CD4-positive, CD25-positive, alpha-beta regulatory T cell (primary cell): ENCODE data around the gene ASPSCR1. TPM values are rescaled to one million over a fixed set of nuclear protein-coding genes. Genes with fewer than 3 reads are reported as not detected.
"Not testable (repeated sequence)": the region's sequence is repeated elsewhere in the genome, so short reads cannot be mapped to it uniquely, and the experiment has no call there.

ENCODE experiments used
- ATAC-seq, 2 donors: fragments of 150-1000 bp; cut with Tn5 transposase; one replicate each; pipeline ENCODE4 v1.10.0; 2021; ENCODE audit warnings: low read depth in 2 of 2, moderate number of reproducible peaks in 2 of 2, moderate library complexity in 1 of 2
- DNase-seq, 3 donors: peaks; one replicate each; pipeline versions ENCODE4 v3.0.0 to v3.0.0-alpha.2; 2012 to 2022; ENCODE audit warnings: mixed read lengths in 1 of 3
- H3K27ac ChIP-seq: one replicate; pipeline ENCODE4 v1.7.0; 2013; ENCODE audit warnings: mild to moderate bottlenecking, low read length; ENCODE audit not compliant: insufficient read depth, poor library complexity, severe bottlenecking
- H3K27me3 ChIP-seq: one replicate; pipeline ENCODE4 v1.7.0; 2013; ENCODE audit warnings: low read length; ENCODE audit not compliant: control insufficient read depth, insufficient read depth
- H3K36me3 ChIP-seq: one replicate; pipeline ENCODE4 v1.7.0; 2013; ENCODE audit warnings: mild to moderate bottlenecking, low read length, moderate library complexity; ENCODE audit not compliant: control insufficient read depth, insufficient read depth
- H3K4me1 ChIP-seq: 2 replicates; pipeline ENCODE4 v1.7.0; 2013; ENCODE audit warnings: mild to moderate bottlenecking, low read length; ENCODE audit not compliant: insufficient read depth, control insufficient read depth, poor library complexity, severe bottlenecking
- H3K4me3 ChIP-seq: one replicate; pipeline ENCODE4 v1.7.0; 2013; ENCODE audit warnings: low read depth, mild to moderate bottlenecking, low read length, moderate library complexity
- H3K9me3 ChIP-seq, 2 experiments: 1 replicate in 1 of 2; 2 replicates in 1 of 2; pipeline ENCODE4 v1.7.0; 2013; ENCODE audit warnings: low read length in 2 of 2, mild to moderate bottlenecking in 1 of 2, moderate library complexity in 1 of 2; ENCODE audit not compliant: control insufficient read depth in 2 of 2
- H3K27ac Mint-ChIP-seq, 3 donors: one replicate each; pipeline ENCODE4 v1.8.0; 2020 to 2022; ENCODE audit warnings: mild to moderate bottlenecking in 3 of 3, mixed read lengths in 3 of 3, moderate library complexity in 2 of 3
- H3K27me3 Mint-ChIP-seq: one replicate; pipeline ENCODE4 v1.8.0; 2022; ENCODE audit warnings: mild to moderate bottlenecking, mixed read lengths
- H3K36me3 Mint-ChIP-seq: one replicate; pipeline ENCODE4 v1.8.0; 2020; ENCODE audit warnings: mixed read lengths
- H3K4me1 Mint-ChIP-seq, 4 donors: one replicate each; pipeline ENCODE4 v1.8.0; 2020 to 2022; ENCODE audit warnings: mixed read lengths in 4 of 4, mild to moderate bottlenecking in 1 of 4
- H3K4me3 Mint-ChIP-seq, 4 donors: one replicate each; pipeline ENCODE4 v1.8.0; 2020 to 2022; ENCODE audit warnings: mild to moderate bottlenecking in 4 of 4, mixed read lengths in 4 of 4, moderate library complexity in 3 of 4
- H3K9me3 Mint-ChIP-seq, 7 donors: one replicate each; pipeline ENCODE4 v1.8.0; 2020 to 2022; ENCODE audit warnings: mixed read lengths in 7 of 7, mild to moderate bottlenecking in 3 of 7, moderate library complexity in 2 of 7
- polyA plus RNA-seq, 4 donors: library from polyadenylated mRNA; unstranded; fragments of 300-500 nt; fragmentation: Illumina TruSeq; gene quantifications; one replicate each; pipeline ENCODE4 v1.2.3, GENCODE V29; 2021
- total RNA-seq: library from RNA; stranded (reverse); gene quantifications from one replicate; pipeline ENCODE4 v1.2.3, GENCODE V29; 2022

Gene ASPSCR1
- total and polyA plus RNA-seq, 5 donors from 2014 or later = 25.2 to 41.4 (median 29.1) TPM

DNA sequence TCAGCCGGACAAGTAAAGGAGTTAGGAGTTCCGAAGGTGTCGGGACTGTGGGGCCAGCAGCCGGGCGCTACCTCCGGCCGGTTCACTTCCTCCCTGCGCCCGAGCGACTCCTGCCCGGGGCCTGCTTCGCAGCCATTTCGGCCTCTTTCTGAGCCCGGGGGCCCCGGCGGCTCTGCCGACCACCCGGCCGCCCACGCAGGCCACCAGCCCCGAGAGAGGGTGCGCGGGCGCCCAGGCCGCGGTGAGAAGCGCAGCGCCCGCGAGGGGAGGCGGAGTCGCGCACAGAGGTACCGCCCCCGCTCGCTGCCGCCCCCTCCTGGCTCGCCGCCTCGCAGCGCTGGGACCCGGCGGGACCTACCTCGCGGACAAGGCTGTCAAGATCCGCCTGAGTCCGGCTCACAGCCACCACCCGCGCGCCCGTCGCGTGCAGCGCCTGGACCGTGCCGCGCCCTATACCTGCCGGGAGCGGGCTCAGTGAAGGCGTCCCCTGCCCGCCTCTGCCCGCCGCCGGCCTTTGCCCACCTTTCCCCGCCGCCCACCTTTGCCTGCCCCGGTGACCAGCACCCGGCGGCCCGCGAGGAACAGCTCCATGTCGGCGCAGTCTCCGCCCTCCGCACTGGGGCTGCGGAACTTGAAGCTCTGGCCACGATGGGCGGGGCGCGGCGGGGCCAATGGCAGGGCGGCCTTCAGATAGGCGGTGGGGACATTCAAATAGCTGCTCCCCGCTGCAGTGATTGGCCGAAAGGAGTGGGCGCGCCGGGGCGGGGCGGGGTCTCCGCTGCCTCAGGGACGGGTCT lies 59.9 kb downstream of the ASPSCR1 start, which contains the start of gene DCXR:
DCXR (minus strand) TSS at position 606 of the 797 bp plus-strand sequence; CDS start at position 591, 15 bp downstream.
- H3K9me3 Mint-ChIP-seq = no peaks in the 10 kb centered on the region
- H3K27me3 ChIP-seq = no peaks in the 10 kb centered on the region
- H3K27ac Mint-ChIP-seq = peak within 1 kb of the TSS; percentile 64 to 91 (median 87)
- DNase-seq = peak; percentile 94 to 98 (median 96)
- H3K36me3 Mint-ChIP-seq = peaks cover 5% of the 10 kb centered on the region
- no peaks in the 10 kb centered on the region for H3K36me3 ChIP-seq
- no peaks in the 10 kb centered on the region for H3K9me3 ChIP-seq
- peaks cover 23% of the 10 kb centered on the region for H3K4me1 ChIP-seq
- peak within 1 kb of the TSS; percentile 84 to 95 (median 91) for H3K4me3 Mint-ChIP-seq
- peak within 1 kb of the TSS; percentile 78 for H3K4me3 ChIP-seq
- H3K27ac ChIP-seq = peak within 1 kb of the TSS; percentile 86
- peaks cover 5 to 30% (median 13%) of the 10 kb centered on the region in 4 donors for H3K4me1 Mint-ChIP-seq
- ATAC-seq = peak; percentile 92 to 94
- H3K27me3 Mint-ChIP-seq = no peaks in the 10 kb centered on the region

DNA sequence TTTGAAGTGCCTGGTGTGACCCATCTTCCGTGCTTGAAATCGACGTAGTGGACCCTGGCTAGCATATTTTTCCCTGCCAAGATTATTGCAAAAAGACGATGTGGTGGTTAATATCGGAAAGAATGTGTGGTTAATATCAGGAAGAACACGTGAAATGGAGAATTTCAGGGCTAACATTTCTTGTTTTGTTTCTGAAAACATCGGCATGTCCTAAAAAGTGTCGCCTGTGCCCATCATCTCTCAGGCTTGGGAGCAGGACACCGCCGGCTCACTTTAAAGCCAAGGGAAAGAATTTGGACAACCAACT lies 60.4 kb downstream of the ASPSCR1 start:
- H3K4me3 ChIP-seq = peak overlapping the region; percentile 78
- DNase-seq (no peak), ATAC-seq (no peak)
- no peaks in the 10 kb centered on the region for H3K27me3 Mint-ChIP-seq
- no peaks in the 10 kb centered on the region for H3K36me3 ChIP-seq
- peak overlapping the region; percentile 64 to 91 (median 87) for H3K27ac Mint-ChIP-seq
- H3K4me3 Mint-ChIP-seq = peak overlapping the region; percentile 84 to 95 (median 91)
- H3K27me3 ChIP-seq = no peaks in the 10 kb centered on the region
- peaks cover 5 to 29% (median 13%) of the 10 kb centered on the region in 4 donors for H3K4me1 Mint-ChIP-seq
- peaks cover 23% of the 10 kb centered on the region for H3K4me1 ChIP-seq
- H3K9me3 ChIP-seq = no peaks in the 10 kb centered on the region
- H3K27ac ChIP-seq = peak overlapping the region; percentile 86
- peaks cover 5% of the 10 kb centered on the region for H3K36me3 Mint-ChIP-seq
- H3K9me3 Mint-ChIP-seq = no peaks in the 10 kb centered on the region

GRCh38 chr17:82038796-82039409 lies 61.5 kb downstream of the ASPSCR1 start:
- not testable (repeated sequence) for H3K9me3 Mint-ChIP-seq, H3K27me3 ChIP-seq, H3K27me3 Mint-ChIP-seq, H3K27ac ChIP-seq, H3K36me3 Mint-ChIP-seq, ATAC-seq, H3K4me3 ChIP-seq, H3K9me3 ChIP-seq, H3K36me3 ChIP-seq
- Mint-ChIP-seq H3K4me3 (peak overlapping the region in 3 of 4 donors; percentile 63 to 79 (median 69)), H3K4me1 (peaks cover 5 to 28% (median 13%) of the 10 kb centered on the region in 4 donors), H3K27ac (peak overlapping the region in 2 of 3 donors; percentile 67 to 81)
- peak in 1 of 3 donors; percentile 39 for DNase-seq
- peaks cover 23% of the 10 kb centered on the region for H3K4me1 ChIP-seq

DNA sequence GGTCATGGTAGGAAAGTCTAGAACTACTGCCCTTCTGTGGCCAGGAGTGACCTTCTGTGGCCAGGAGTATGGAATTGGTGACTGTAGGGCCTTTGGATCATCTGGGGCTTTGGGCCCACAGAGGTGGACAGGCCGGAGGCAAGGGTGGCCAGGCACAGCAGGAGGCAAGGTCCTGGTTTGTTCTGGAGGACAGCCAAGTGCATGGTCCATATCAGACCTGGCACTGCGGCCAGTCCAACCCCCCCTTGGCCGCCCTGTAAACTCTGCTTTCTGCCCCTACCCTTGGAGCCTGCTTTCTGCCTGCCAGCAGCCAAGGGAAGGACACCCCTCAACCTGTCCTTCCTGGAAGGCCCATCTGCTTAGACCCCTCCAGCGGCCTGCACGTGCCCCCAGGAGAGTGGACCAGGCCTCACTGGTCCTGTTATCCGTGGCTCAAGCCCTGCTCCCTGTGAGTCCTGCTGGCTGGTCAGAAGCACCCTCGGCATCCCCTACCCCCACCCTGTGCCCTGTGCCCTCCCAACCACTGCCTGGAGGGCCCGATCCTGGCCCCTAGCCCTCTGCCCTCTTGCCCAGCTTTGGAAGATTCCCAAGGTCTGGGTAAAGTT lies 62.4 kb downstream of the ASPSCR1 start:
- peak overlapping the region in 2 of 4 donors; percentile 63 to 79 for H3K4me3 Mint-ChIP-seq

DNA sequence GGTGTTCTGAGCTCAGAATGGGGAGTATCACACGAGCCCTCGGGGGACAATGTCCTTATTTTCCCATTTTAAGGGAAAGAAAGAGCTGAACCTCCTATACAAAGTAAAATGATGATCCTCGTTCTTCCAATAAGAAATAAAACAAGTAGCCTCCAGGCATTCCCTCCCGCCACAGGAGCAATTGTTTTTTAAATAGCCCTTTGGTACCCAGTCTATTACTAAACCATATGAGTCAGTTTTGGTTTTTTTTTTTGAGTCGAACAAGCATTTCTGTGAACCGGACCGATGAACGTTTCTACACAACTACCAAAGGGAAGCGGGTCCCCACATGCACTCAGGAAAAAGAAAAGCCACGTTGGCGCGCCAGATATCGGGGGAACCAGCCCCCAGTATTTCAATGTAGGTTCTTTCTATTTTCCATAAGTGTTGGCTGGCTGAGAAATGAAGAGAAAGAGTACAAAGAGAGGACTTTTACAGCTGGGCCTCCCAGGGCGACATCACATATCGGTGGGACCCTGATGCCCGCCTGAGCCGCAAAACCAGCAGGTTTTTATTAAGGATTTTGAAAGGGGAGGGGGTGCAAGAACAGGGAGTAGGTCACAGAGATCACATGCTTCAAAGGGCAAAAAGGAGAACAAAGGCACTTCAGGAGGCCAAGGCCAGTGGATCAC lies 63.9 kb downstream of the ASPSCR1 start:
- Mint-ChIP-seq H3K4me3 (peak overlapping the region in 1 of 4 donors; percentile 32), H3K4me1 (peaks cover 5 to 14% (median 7%) of the 10 kb centered on the region in 4 donors), H3K36me3 (no peaks in the 10 kb centered on the region), H3K9me3 (peaks cover 0 to 1% (median 0%) of the 10 kb centered on the region in 7 donors), H3K27me3 (no peaks in the 10 kb centered on the region), H3K27ac (no peak overlapping the region)
- Histone ChIP-seq H3K27ac (no peak overlapping the region), H3K9me3 (no peaks in the 10 kb centered on the region), H3K27me3 (no peaks in the 10 kb centered on the region), H3K36me3 (no peaks in the 10 kb centered on the region), H3K4me1 (peaks cover 14% of the 10 kb centered on the region), H3K4me3 (no peak overlapping the region)
- no peak for DNase-seq
- no peak for ATAC-seq

More for the DNA sequence above, 62.4 kb downstream of the ASPSCR1 start:
- no peak overlapping the region for H3K27ac ChIP-seq
- H3K27ac Mint-ChIP-seq = peak overlapping the region in 1 of 3 donors; percentile 81
- H3K4me3 ChIP-seq = no peak overlapping the region
- peaks cover 23% of the 10 kb centered on the region for H3K4me1 ChIP-seq
- ATAC-seq (no peak), DNase-seq (no peak)
- no peaks in the 10 kb centered on the region for H3K36me3 ChIP-seq
- peaks cover 5 to 28% (median 13%) of the 10 kb centered on the region in 4 donors for H3K4me1 Mint-ChIP-seq
- no peaks in the 10 kb centered on the region for H3K27me3 ChIP-seq
- peaks cover 5% of the 10 kb centered on the region for H3K36me3 Mint-ChIP-seq
- H3K9me3 ChIP-seq = no peaks in the 10 kb centered on the region
- no peaks in the 10 kb centered on the region for H3K27me3 Mint-ChIP-seq
- H3K9me3 Mint-ChIP-seq = no peaks in the 10 kb centered on the region

DNA sequence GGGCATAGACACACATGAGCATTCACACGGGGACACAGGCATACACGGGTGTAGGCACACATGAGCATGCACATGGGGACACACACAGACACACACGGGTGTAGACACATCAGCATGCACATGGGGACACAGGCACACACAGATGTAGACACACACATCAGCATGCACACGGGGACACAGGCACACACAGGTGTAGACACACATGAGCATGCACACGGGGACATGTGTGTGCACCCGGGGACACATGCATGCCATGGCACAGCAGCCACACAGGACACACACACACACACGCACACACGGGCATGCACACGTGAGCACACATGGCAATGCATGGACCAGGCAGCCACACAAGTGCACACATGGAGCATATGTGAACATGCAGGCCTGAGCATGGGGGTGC lies 65.2 kb downstream of the ASPSCR1 start:
- H3K4me3 ChIP-seq = no peak overlapping the region
- no peaks in the 10 kb centered on the region for H3K27me3 Mint-ChIP-seq
- peaks cover 6% of the 10 kb centered on the region for H3K36me3 Mint-ChIP-seq
- peaks cover 4 to 15% (median 6%) of the 10 kb centered on the region in 4 donors for H3K4me1 Mint-ChIP-seq
- no peak for DNase-seq
- H3K27ac ChIP-seq = no peak overlapping the region
- H3K27me3 ChIP-seq = no peaks in the 10 kb centered on the region
- no peak for ATAC-seq
- no peaks in the 10 kb centered on the region for H3K9me3 ChIP-seq
- H3K27ac Mint-ChIP-seq = no peak overlapping the region
- peaks cover 0 to 1% (median 0%) of the 10 kb centered on the region in 7 donors for H3K9me3 Mint-ChIP-seq
- H3K4me3 Mint-ChIP-seq = no peak overlapping the region
- no peaks in the 10 kb centered on the region for H3K36me3 ChIP-seq
- peaks cover under 1% of the 10 kb centered on the region for H3K4me1 ChIP-seq

- H3K27ac ChIP-seq = no peak overlapping the region
- H3K4me3 Mint-ChIP-seq = peak overlapping the region in 1 of 4 donors; percentile 51
- no peaks in the 10 kb centered on the region for H3K4me1 ChIP-seq
- H3K36me3 ChIP-seq = no peaks in the 10 kb centered on the region
- no peaks in the 10 kb centered on the region for H3K27me3 Mint-ChIP-seq
- ATAC-seq = peak in 1 of 2 donors; percentile 28
- H3K27me3 ChIP-seq = no peaks in the 10 kb centered on the region
- no peak overlapping the region for H3K27ac Mint-ChIP-seq
- no peak for DNase-seq
- peaks cover 0 to 11% (median 0%) of the 10 kb centered on the region in 4 donors for H3K4me1 Mint-ChIP-seq
- H3K9me3 ChIP-seq = no peaks in the 10 kb centered on the region
- peaks cover 7% of the 10 kb centered on the region for H3K36me3 Mint-ChIP-seq
- H3K9me3 Mint-ChIP-seq = peaks cover 0 to 1% (median 0%) of the 10 kb centered on the region in 7 donors
- no peak overlapping the region for H3K4me3 ChIP-seq
These were observed 66.1 kb downstream of the ASPSCR1 start for GRCh38 chr17:82043507-82043906.
